Lung microvascular endothelial cell (primary cell): ENCODE data around the gene CTU1. TPM values are rescaled to one million over a fixed set of nuclear protein-coding genes. Genes with fewer than 3 reads are reported as not detected.
"Not testable (repeated sequence)": the region's sequence is repeated elsewhere in the genome, so short reads cannot be mapped to it uniquely, and the experiment has no call there.

ENCODE experiments used
- DNase-seq, 2 donors: peaks; one replicate each; pipeline versions ENCODE4 v3.0.0 to v3.0.0-alpha.2; 2010; ENCODE audit warnings: low read depth in 2 of 2
- total RNA-seq: library from RNA; depleted of rRNA; stranded (reverse); fragments of >200 nt; gene quantifications from 2 replicates; pipeline ENCODE4 v1.2.1, GENCODE V29; 2014

CTU1 gene
- 4.1 and 7.3 TPM in 2 replicates for total RNA-seq

- DNase-seq = peak; percentile 99
Observed at GRCh38 chr19:51108066-51108804, at the start of gene CTU1. TSS of gene CTU1 (minus strand) at chr19:51108409. CDS start at chr19:51104569, 3,840 bp downstream.

- no peak for DNase-seq
Observed at GRCh38 chr19:51157265-51157664, 49.1 kb upstream of the CTU1 start.

- DNase-seq = no peak
Observed at GRCh38 chr19:51156710-51157109, 48.5 kb upstream of the CTU1 start.

GRCh38 chr19:51150627-51151026 lies 42.4 kb upstream of the CTU1 start:
- no peak for DNase-seq

- no peak for DNase-seq
Observed at GRCh38 chr19:51148580-51148979, 40.4 kb upstream of the CTU1 start.

GRCh38 chr19:51147663-51148062 lies 39.5 kb upstream of the CTU1 start:
- DNase-seq = peak in 1 of 2 donors; percentile 44

GRCh38 chr19:51146751-51147150 lies 38.5 kb upstream of the CTU1 start:
- no peak for DNase-seq

GRCh38 chr19:51145916-51146493 lies 37.8 kb upstream of the CTU1 start:
- no peak for DNase-seq

GRCh38 chr19:51144482-51145045 lies 36.4 kb upstream of the CTU1 start:
- DNase-seq = no peak

- no peak for DNase-seq
Observed at GRCh38 chr19:51143486-51143885, 35.3 kb upstream of the CTU1 start.

- DNase-seq = not testable (repeated sequence)
Observed at GRCh38 chr19:51142809-51143475, 34.7 kb upstream of the CTU1 start.

- DNase-seq = no peak
Observed at GRCh38 chr19:51142119-51142518, 33.9 kb upstream of the CTU1 start, which contains the start of gene SIGLEC7. TSS of gene SIGLEC7 (plus strand) at chr19:51142301. CDS start at chr19:51142370, 69 bp downstream.

GRCh38 chr19:51141181-51141580 lies 33.0 kb upstream of the CTU1 start:
- no peak for DNase-seq

- DNase-seq = no peak
Observed at GRCh38 chr19:51140441-51140840, 32.2 kb upstream of the CTU1 start.

GRCh38 chr19:51139299-51140014 lies 31.2 kb upstream of the CTU1 start:
- DNase-seq = no peak

- no peak for DNase-seq
Observed at GRCh38 chr19:51138549-51138979, 30.4 kb upstream of the CTU1 start.

- DNase-seq = no peak
Observed at GRCh38 chr19:51137792-51138425, 29.7 kb upstream of the CTU1 start.

GRCh38 chr19:51136851-51137551 lies 28.8 kb upstream of the CTU1 start:
- no peak for DNase-seq

- DNase-seq = no peak
Observed at GRCh38 chr19:51135986-51136762, 28.0 kb upstream of the CTU1 start.

- DNase-seq = no peak
Observed at GRCh38 chr19:51135004-51135403, 26.8 kb upstream of the CTU1 start.
